HepG2 (cell line): Measurements from ENCODE around the gene PARS2. TPM values are rescaled to one million over a fixed set of nuclear protein-coding genes. Genes with fewer than 3 reads are reported as not detected.

Experiments used
- ATAC-seq: fragments of 200-7000 bp; cut with Tn5 transposase; 3 replicates; pipeline ENCODE4 v1.9.1; 2020; ENCODE audit warnings: mild to moderate bottlenecking, moderate library complexity
- BruUV-seq: library from RNA; stranded (reverse); fragments of 400-500 nt; replicated peaks from 2 replicates; lab custom pipeline; 2021; lab: Mats Ljungman, UMichigan
- CTCF ChIA-PET: fragments of 300-600 bp; formaldehyde crosslinking; extraction: SDS; loops from one replicate; lab custom pipeline; 2021; ENCODE audit warnings: low total read pairs, inconsistent platforms, low intra/inter-chr PET ratio; lab: Yijun Ruan, JAX
- POLR2A ChIA-PET: fragments of 350-600 bp; sonication (Branson Sonifier 250); formaldehyde crosslinking; loops from one replicate; lab custom pipeline; 2020; ENCODE audit warnings: antibody characterized with exemption, inconsistent platforms; lab: Yijun Ruan, JAX
- DNase-seq: peaks from one replicate; pipeline ENCODE4 v3.0.0-alpha.2; 2015; ENCODE audit warnings: low spot score
- FAIRE-seq: peaks from 3 replicates; lab custom pipeline; 2011; peaks lifted over from hg19 to GRCh38; lab: Jason Lieb, UNC
- H2AFZ ChIP-seq: one replicate; pipeline ENCODE4 v1.6.1; 2011; ENCODE audit warnings: low read length, inconsistent platforms
- H3K27ac ChIP-seq: fragments of 300-600 bp; 3 replicates; pipeline ENCODE4 v1.8.0; 2011; ENCODE audit warnings: mixed run types, mild to moderate bottlenecking, mixed read lengths, low read length, inconsistent platforms; ENCODE audit not compliant: insufficient read depth; ENCODE audit errors: extremely low read length
- H3K27me3 ChIP-seq, 2 experiments: fragments of 200-600 bp in 1 of 2; 2 replicates in 1 of 2; 3 replicates in 1 of 2; pipeline versions ENCODE4 v1.6.0 to v1.8.0; 2011; ENCODE audit warnings: low read length in 2 of 2, mild to moderate bottlenecking in 2 of 2, moderate library complexity in 2 of 2, inconsistent platforms in 1 of 2; ENCODE audit not compliant: insufficient read depth in 2 of 2, control insufficient read depth in 1 of 2
- H3K36me3 ChIP-seq, 2 experiments: fragments of 200-600 bp in 1 of 2; replicated peaks in 1 of 2; 2 replicates in 1 of 2; 3 replicates in 1 of 2; pipeline versions ENCODE4 v1.5.1 to v1.8.0; 2011; ENCODE audit warnings: low read length in 2 of 2, inconsistent platforms in 1 of 2; ENCODE audit not compliant: insufficient read depth in 2 of 2, control insufficient read depth in 1 of 2
- H3K4me1 ChIP-seq: 2 replicates; pipeline ENCODE4 v1.5.1; 2012; ENCODE audit warnings: low read length, inconsistent platforms; ENCODE audit not compliant: insufficient read depth
- H3K4me2 ChIP-seq: 2 replicates; pipeline ENCODE4 v1.6.0; 2011; ENCODE audit warnings: low read depth, low read length, inconsistent platforms
- H3K4me3 ChIP-seq, 3 experiments: fragments of 200-600 bp in 1 of 3; sonication (generic), shearing (Covaris generic) in 1 of 3; replicated peaks in 1 of 3; 2 replicates each; pipeline ENCODE4 v1.5.1; 2011 to 2016; ENCODE audit warnings: low read length in 3 of 3, inconsistent platforms in 2 of 3, low read depth in 2 of 3, mild to moderate bottlenecking in 2 of 3, control low read depth in 1 of 3, mixed read lengths in 1 of 3; ENCODE audit not compliant: insufficient read depth in 1 of 3
- H3K79me2 ChIP-seq: one replicate; pipeline ENCODE4 v1.6.1; 2011; ENCODE audit warnings: low read length, inconsistent platforms; ENCODE audit not compliant: insufficient read depth
- H3K9ac ChIP-seq: 2 replicates; pipeline ENCODE4 v1.6.0; 2011; ENCODE audit warnings: mild to moderate bottlenecking, low read depth, low read length, inconsistent platforms; ENCODE audit not compliant: insufficient read depth
- H3K9me3 ChIP-seq: 2 replicates; pipeline ENCODE4 v1.5.1; 2012; ENCODE audit warnings: mild to moderate bottlenecking, low read length
- H4K20me1 ChIP-seq: 2 replicates; pipeline ENCODE4 v1.6.0; 2011; ENCODE audit warnings: inconsistent platforms, mild to moderate bottlenecking, low read length, moderate library complexity; ENCODE audit not compliant: insufficient read depth
- CHD2 ChIP-seq: IDR thresholded peaks from 2 replicates; pipeline ENCODE4 v1.6.1; 2011; ENCODE audit warnings: low read depth, low read length, improper control_type of control experiment
- ETV5 ChIP-seq: IDR thresholded peaks from 2 replicates; pipeline ENCODE4 v1.6.1; 2018; ENCODE audit warnings: missing biosample characterization, missing genetic modification reagents, inconsistent platforms, borderline replicate concordance
- ZBTB33 ChIP-seq: sonication (generic); formaldehyde crosslinking; IDR thresholded peaks from 2 replicates; pipeline ENCODE4 v1.4.0; 2020; ENCODE audit warnings: missing genetic modification reagents
- ZNF629 ChIP-seq: sonication (generic); formaldehyde crosslinking; conservative IDR thresholded peaks from 2 replicates; pipeline ENCODE4 v1.5.0; 2020; ENCODE audit warnings: missing genetic modification reagents
- WGBS: methylation state at CpG from one replicate; pipeline ENCODE4 v1.1.6; 2017; ENCODE audit warnings: low lambda C conversion rate; 5-methylcytosine and 5-hydroxymethylcytosine counted together
- in situ Hi-C: cut with HindIII; loops from 2 replicates; pipeline ENCODE4 v1.10.0; 2017; ENCODE audit warnings: low pct_unique_long_range_greater_than_20kb; ENCODE audit not compliant: extremely low pct_ligation_motif_present
- intact Hi-C: fragments of 100-400 bp; cut with micrococcal nuclease; formaldehyde crosslinking; loops from one replicate; pipeline ENCODE4 v1.10.0; 2022; ENCODE audit not compliant: unreplicated experiment
- polyA plus RNA-seq, 8 experiments: library from polyadenylated mRNA; depleted of rRNA in 3 of 8; stranded (reverse) in 7 of 8; unstranded in 1 of 8; fragments of >200 nt; fragmentation: Illumina TruSeq in 4 of 8; extraction: Trizol in 4 of 8; gene quantifications; 2 replicates each; pipeline versions ENCODE4 v1.2.1 to v1.2.3, GENCODE V29; 2011 to 2016; ENCODE audit warnings: low read depth in 4 of 8, missing spikeins in 1 of 8, mixed read lengths in 1 of 8; ENCODE audit not compliant: insufficient read depth in 1 of 8
- total RNA-seq, 5 experiments: library from RNA; depleted of rRNA; stranded (reverse); fragments of >200 nt; fragmentation: Illumina TruSeq; extraction: Trizol; gene quantifications; 2 replicates each; pipeline ENCODE4 v1.2.3, GENCODE V29; 2016; ENCODE audit warnings: low read depth in 1 of 5

Gene PARS2
- total and polyA plus RNA-seq, 2 of the 13 experiments (the other 11 are each of a cell fraction or from before 2014, with no cell fraction given), result 2.4 to 4.6 TPM

GRCh38 chr1:54796902-54797301, 32.6 kb upstream of the PARS2 start:
- POLR2A ChIA-PET, result no interaction called here
- in situ Hi-C loops, result no loop called here
- Histone ChIP-seq H3K27ac (no peak overlapping the region), H4K20me1 (no peaks in the 10 kb centered on the region), H3K9ac (no peak overlapping the region), H3K9me3 (0 out of 2 replicates have a peak, but pooled peaks cover 5% of the 10 kb centered on the region), H3K4me1 (peaks cover 54% of the 10 kb centered on the region), H3K79me2 (no peaks in the 10 kb centered on the region), H2AFZ (no peak overlapping the region), H3K36me3 (no peaks in the 10 kb centered on the region), H3K4me3 (no peak overlapping the region), H3K4me2 (no peak overlapping the region), H3K27me3 (no peaks in the 10 kb centered on the region)
- ATAC-seq (no peak), FAIRE-seq (no peak), DNase-seq (no peak)
- TF ChIP-seq ZNF629 (CRISPR knock-in tag) (peak; percentile 69), CHD2 (no peak)
- intact Hi-C loops, result no loop called here
- WGBS, result 85% methylated on average over 2 of the region's 2 CpGs
- CTCF ChIA-PET, result no interaction called here
- BruUV-seq, result no TSS peak

GRCh38 chr1:54795841-54796468, 31.6 kb upstream of the PARS2 start:
- CTCF ChIA-PET, result no interaction called here
- BruUV-seq, result no TSS peak
- Histone ChIP-seq H3K9me3 (0 out of 2 replicates have a peak, but pooled peaks cover 7% of the 10 kb centered on the region), H3K36me3 (no peaks in the 10 kb centered on the region), H3K4me3 (no peak overlapping the region), H3K27ac (no peak overlapping the region), H3K4me2 (no peak overlapping the region; the same call in 1 of the 2 replicates), H3K79me2 (no peaks in the 10 kb centered on the region), H3K9ac (no peak overlapping the region), H3K4me1 (peaks cover 62% of the 10 kb centered on the region), H2AFZ (no peak overlapping the region)
- WGBS, result 27% methylated on average over 8 of the region's 18 CpGs
- FAIRE-seq, result no peak
- in situ Hi-C loops, result no loop called here
- no peak for DNase-seq
- intact Hi-C loops, result loop anchor here (2.0 kb wide), 1 partner anchor 31 kb away; the partner anchor contains the start of gene PARS2
- TF ChIP-seq ZNF629 (CRISPR knock-in tag) (peak; percentile 63), ETV5 (no peak), ZBTB33 (CRISPR knock-in tag) (peak; percentile 90)
- TF ChIP-seq, all 625 proteins: peak for 2
- POLR2A ChIA-PET, result no interaction called here
- no peaks in the 10 kb centered on the region for H4K20me1 ChIP-seq
- no peak for ATAC-seq
- no peaks in the 10 kb centered on the region for H3K27me3 ChIP-seq
